MCF 10A (cell line): ENCODE measurements around the gene HOXC11. TPM values are rescaled to one million over a fixed set of nuclear protein-coding genes. Genes with fewer than 3 reads are reported as not detected.
A peak's percentile ranks its signal among the peaks of the same experiment; 100 is the strongest.

Experiments
- BruUV-seq: library from RNA; stranded (reverse); fragments of 400-500 nt; replicated peaks from 2 replicates; lab custom pipeline; 2021; lab: Mats Ljungman, UMichigan
- CTCF ChIA-PET: fragments of 300-600 bp; sonication (Branson Sonifier 250); formaldehyde crosslinking; extraction: SDS; loops from one replicate; lab custom pipeline; 2021; ENCODE audit warnings: antibody characterized with exemption, inconsistent platforms; lab: Yijun Ruan, JAX
- POLR2A ChIA-PET: fragments of 300-600, 350-650 bp; sonication (Branson Sonifier 250); formaldehyde crosslinking; extraction: SDS; loops from one replicate; lab custom pipeline; 2020; ENCODE audit warnings: antibody characterized with exemption, inconsistent platforms; lab: Yijun Ruan, JAX
- DNase-seq: peaks from one replicate; pipeline ENCODE4 v3.0.0-alpha.2; 2018; ENCODE audit not compliant: unreplicated experiment
- H3K27ac Mint-ChIP-seq: one replicate; pipeline ENCODE4 v1.8.0; 2022; ENCODE audit warnings: mild to moderate bottlenecking, low read depth, mixed read lengths; ENCODE audit not compliant: unreplicated experiment
- H3K27me3 Mint-ChIP-seq: one replicate; pipeline ENCODE4 v1.8.0; 2022; ENCODE audit warnings: mixed read lengths; ENCODE audit not compliant: insufficient read depth, unreplicated experiment
- H3K36me3 Mint-ChIP-seq: one replicate; pipeline ENCODE4 v1.8.0; 2022; ENCODE audit warnings: mild to moderate bottlenecking, moderate library complexity, mixed read lengths; ENCODE audit not compliant: insufficient read depth, unreplicated experiment
- H3K4me1 Mint-ChIP-seq: one replicate; pipeline ENCODE4 v1.8.0; 2022; ENCODE audit warnings: mixed read lengths; ENCODE audit not compliant: insufficient read depth, unreplicated experiment
- H3K4me3 Mint-ChIP-seq: one replicate; pipeline ENCODE4 v1.8.0; 2022; ENCODE audit warnings: mild to moderate bottlenecking, moderate library complexity, mixed read lengths; ENCODE audit not compliant: unreplicated experiment
- H3K9me3 Mint-ChIP-seq: one replicate; pipeline ENCODE4 v1.8.0; 2022; ENCODE audit warnings: mixed read lengths; ENCODE audit not compliant: unreplicated experiment
- CTCF ChIP-seq: fragments of 200-600 bp; IDR thresholded peaks from one replicate; pipeline ENCODE4 v1.8.0; 2022; ENCODE audit warnings: antibody characterized with exemption, mild to moderate bottlenecking; ENCODE audit not compliant: unreplicated experiment
- intact Hi-C: fragments of 100-400 bp; cut with micrococcal nuclease; formaldehyde crosslinking; loops from 2 replicates; pipeline ENCODE4 v1.14.1; 2022
- total RNA-seq: library from RNA; stranded (reverse); gene quantifications from 2 replicates; pipeline ENCODE4 v1.2.3, GENCODE V29; 2022

HOXC11 gene
- total RNA-seq, 1 experiment from 2014 or later, result 1.2 TPM

GRCh38 chr12:53996240-53997203 is 23.6 kb downstream of the HOXC11 start:
- H3K9me3 Mint-ChIP-seq, result no peaks in the 10 kb centered on the region
- DNase-seq, result no peak
- CTCF ChIA-PET, result interaction anchor here (1.0 kb wide), 1 partner anchor 213 kb away, joined by 3 read pairs; no protein-coding TSS in a partner anchor
- POLR2A ChIA-PET, result no interaction called here
- TF ChIP-seq CTCF, result no peak
- peaks cover 7% of the 10 kb centered on the region for H3K4me1 Mint-ChIP-seq
- peaks cover 7% of the 10 kb centered on the region for H3K27me3 Mint-ChIP-seq
- intact Hi-C loops, result no loop called here
- no peak overlapping the region for H3K27ac Mint-ChIP-seq
- no peaks in the 10 kb centered on the region for H3K36me3 Mint-ChIP-seq
- no TSS peak for BruUV-seq
- no peak overlapping the region for H3K4me3 Mint-ChIP-seq

- no TSS peak for BruUV-seq
- TF ChIP-seq CTCF, result no peak
- Mint-ChIP-seq H3K4me3 (no peak overlapping the region), H3K27me3 (peaks cover 7% of the 10 kb centered on the region), H3K9me3 (no peaks in the 10 kb centered on the region), H3K27ac (no peak overlapping the region), H3K4me1 (peaks cover 12% of the 10 kb centered on the region), H3K36me3 (no peaks in the 10 kb centered on the region)
- POLR2A ChIA-PET, result interaction anchor here (1.0 kb wide), 1 partner anchor 59 kb away, joined by 3 read pairs; the partner anchor contains the start of gene HOXC13
- DNase-seq, result no peak
- intact Hi-C loops, result no loop called here
- CTCF ChIA-PET, result interaction anchor here (0.5 to 12.4 kb wide), 5 partner anchors 10 to 211 kb away, joined by 3 to 200 read pairs (median 4); partner anchors contain the start of gene HOXC10
Measured at GRCh38 chr12:53997204-53998109, 24.5 kb downstream of the HOXC11 start.

DNA sequence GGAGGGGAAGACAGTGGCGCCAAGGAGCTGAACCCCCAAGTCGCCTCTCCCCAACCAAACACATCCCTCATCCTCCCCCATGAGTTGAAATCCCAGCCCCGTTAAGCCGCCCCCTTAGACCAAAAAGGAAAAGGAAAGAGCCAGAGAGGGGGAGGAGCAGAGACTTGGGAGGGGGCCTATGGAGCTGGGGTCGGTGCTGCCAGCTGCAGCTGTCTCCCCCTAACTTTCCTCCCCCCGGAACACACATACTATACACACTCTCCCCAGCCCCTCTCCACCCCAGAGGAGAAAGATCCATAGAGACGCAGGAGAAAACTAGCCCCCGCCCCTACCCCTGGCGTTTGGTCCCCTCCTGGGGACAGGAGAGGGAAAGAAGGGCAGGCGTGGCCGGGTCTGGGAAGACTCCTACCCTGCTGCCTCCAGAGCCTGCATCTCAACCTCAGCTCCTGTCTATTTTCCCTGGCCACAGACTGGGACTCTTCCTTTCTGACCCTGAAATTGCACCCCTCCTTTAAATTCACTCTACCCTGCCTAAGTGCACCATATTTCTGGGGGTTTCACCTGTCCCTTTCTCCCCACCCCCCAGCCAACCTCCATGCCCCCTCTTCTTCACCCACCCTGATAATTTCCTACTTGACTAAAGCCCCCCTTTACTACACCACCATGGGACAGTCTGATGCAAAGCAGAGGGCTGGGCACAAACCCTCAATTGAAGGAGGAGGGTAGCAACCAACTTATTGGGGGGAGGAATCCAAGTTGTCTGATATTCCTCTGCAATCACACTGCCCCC is 25.4 kb downstream of the HOXC11 start:
- no peak overlapping the region for H3K27ac Mint-ChIP-seq
- H3K4me1 Mint-ChIP-seq, result peaks cover 12% of the 10 kb centered on the region
- BruUV-seq, result no TSS peak
- ChIA-PET CTCF (interaction anchor here (0.5 to 12.4 kb wide), 12 partner anchors 9 to 252 kb away, joined by 3 to 200 read pairs (median 4); partner anchors contain the start of genes HOXC10, HOXC11 and HOXC8), POLR2A (interaction anchor here (1.0 to 2.7 kb wide), 6 partner anchors 7 to 271 kb away, joined by 3 to 32 read pairs (median 9); partner anchors contain the start of genes CALCOCO1, HOXC13 and SMUG1)
- H3K4me3 Mint-ChIP-seq, result peak overlapping the region; percentile 89
- TF ChIP-seq CTCF, result no peak
- H3K36me3 Mint-ChIP-seq, result peaks cover 8% of the 10 kb centered on the region
- intact Hi-C loops, result no loop called here
- H3K27me3 Mint-ChIP-seq, result peaks cover 7% of the 10 kb centered on the region
- DNase-seq, result no peak
- no peaks in the 10 kb centered on the region for H3K9me3 Mint-ChIP-seq
